ENCODE results near the gene NKTR.

DNA sequence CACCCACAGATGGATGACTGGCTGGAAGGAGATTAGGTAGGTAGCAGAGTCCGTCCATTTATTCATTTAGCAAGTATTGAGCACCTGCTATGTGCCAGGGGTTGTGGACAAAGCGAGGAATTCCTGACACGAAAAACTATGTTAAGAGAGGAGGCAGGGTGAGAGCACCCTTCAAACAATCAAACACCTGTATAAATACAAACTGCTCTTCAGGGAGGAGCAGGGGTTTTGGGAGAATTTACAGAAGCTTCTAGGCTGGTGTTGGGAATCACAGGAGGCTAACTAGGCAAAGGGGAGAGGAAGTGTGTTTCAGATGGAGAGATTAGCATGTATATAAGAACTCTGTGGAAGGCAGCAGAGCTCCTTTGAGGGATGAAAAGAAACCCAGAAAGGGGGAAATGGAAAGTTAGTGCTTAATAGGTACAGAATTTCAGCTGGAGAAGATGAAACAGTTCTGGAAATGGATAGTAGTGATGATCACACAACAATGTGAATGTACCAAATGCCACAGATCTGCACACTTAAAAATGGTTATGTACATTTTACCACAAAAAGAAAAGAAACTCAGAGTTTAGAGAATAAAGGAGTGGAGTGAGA, 17.9 kb upstream of the NKTR start:
- TF ChIP-seq, protein P1, sequence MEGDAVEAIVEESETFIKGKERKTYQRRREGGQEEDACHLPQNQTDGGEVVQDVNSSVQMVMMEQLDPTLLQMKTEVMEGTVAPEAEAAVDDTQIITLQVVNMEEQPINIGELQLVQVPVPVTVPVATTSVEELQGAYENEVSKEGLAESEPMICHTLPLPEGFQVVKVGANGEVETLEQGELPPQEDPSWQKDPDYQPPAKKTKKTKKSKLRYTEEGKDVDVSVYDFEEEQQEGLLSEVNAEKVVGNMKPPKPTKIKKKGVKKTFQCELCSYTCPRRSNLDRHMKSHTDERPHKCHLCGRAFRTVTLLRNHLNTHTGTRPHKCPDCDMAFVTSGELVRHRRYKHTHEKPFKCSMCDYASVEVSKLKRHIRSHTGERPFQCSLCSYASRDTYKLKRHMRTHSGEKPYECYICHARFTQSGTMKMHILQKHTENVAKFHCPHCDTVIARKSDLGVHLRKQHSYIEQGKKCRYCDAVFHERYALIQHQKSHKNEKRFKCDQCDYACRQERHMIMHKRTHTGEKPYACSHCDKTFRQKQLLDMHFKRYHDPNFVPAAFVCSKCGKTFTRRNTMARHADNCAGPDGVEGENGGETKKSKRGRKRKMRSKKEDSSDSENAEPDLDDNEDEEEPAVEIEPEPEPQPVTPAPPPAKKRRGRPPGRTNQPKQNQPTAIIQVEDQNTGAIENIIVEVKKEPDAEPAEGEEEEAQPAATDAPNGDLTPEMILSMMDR (conservative IDR thresholded peaks at IDR 0.05): no peak
- no peak for TF ChIP-seq EZH2 (IDR thresholded peaks at IDR 0.05; ENCODE audit: low read depth)
